Vagina (tissue), 2 donors: ENCODE results near the gene HS6ST3. TPM values are rescaled to one million over a fixed set of nuclear protein-coding genes. Genes with fewer than 3 reads are reported as not detected.

Source experiments
- DNase-seq, 2 donors: peaks; one replicate each; pipeline ENCODE4 v3.0.0-alpha.2; 2017; ENCODE audit errors: extremely low spot score in 2 of 2
- H3K27ac ChIP-seq: fragments of 200-600 bp; sonication (generic); one replicate; pipeline ENCODE4 v1.5.1; 2019
- H3K27me3 ChIP-seq: fragments of 200-600 bp; sonication (generic); one replicate; pipeline ENCODE4 v1.5.1; 2019
- H3K36me3 ChIP-seq, 2 donors: fragments of 200-600 bp; sonication (generic); one replicate each; pipeline ENCODE4 v1.5.1; 2017 to 2019
- H3K4me1 ChIP-seq: fragments of 200-600 bp; sonication (generic); one replicate; pipeline ENCODE4 v1.5.1; 2019
- H3K4me3 ChIP-seq, 2 donors: fragments of 200-600 bp; sonication (generic); 1 replicate in 1 of 2; 2 replicates in 1 of 2; pipeline ENCODE4 v1.5.1; 2016 to 2019
- H3K9me3 ChIP-seq: fragments of 200-600 bp; sonication (generic); one replicate; pipeline ENCODE4 v1.5.1; 2019
- POLR2A ChIP-seq, 2 donors: fragments of 450-650 bp; IDR thresholded peaks; one replicate each; pipeline ENCODE4 v1.6.1; 2017; ENCODE audit warnings: antibody characterized with exemption in 2 of 2, mild to moderate bottlenecking in 2 of 2, moderate library complexity in 2 of 2
- POLR2AphosphoS5 ChIP-seq, 2 donors: sonication (generic); formaldehyde crosslinking; IDR thresholded peaks; one replicate each; pipeline ENCODE4 v1.9.0; 2017; ENCODE audit warnings: antibody characterized with exemption in 2 of 2, mild to moderate bottlenecking in 2 of 2, low read depth in 1 of 2; ENCODE audit not compliant: insufficient read depth in 1 of 2
- intact Hi-C: fragments of 100-400 bp; cut with DNase I; formaldehyde crosslinking; loops from one replicate; pipeline ENCODE4 v1.15.1; 2023
- total RNA-seq: library from RNA; depleted of rRNA; stranded (reverse); fragments of >200 nt; gene quantifications from one replicate; pipeline ENCODE4 v1.2.3, GENCODE V29; 2016
- TF ChIP-seq, protein P1 (sequence below), 3 experiments: fragments of 450-650 bp in 2 of 3; fragments of 200-600 bp in 1 of 3; sonication (generic) in 1 of 3; IDR thresholded peaks; one replicate each; pipeline ENCODE4 v1.5.1; 2017 to 2019; ENCODE audit warnings: antibody characterized with exemption in 3 of 3, mild to moderate bottlenecking in 2 of 3, moderate library complexity in 2 of 3

HS6ST3 gene
- total RNA-seq, 1 donor from 2014 or later, result 0.49 TPM

DNA sequence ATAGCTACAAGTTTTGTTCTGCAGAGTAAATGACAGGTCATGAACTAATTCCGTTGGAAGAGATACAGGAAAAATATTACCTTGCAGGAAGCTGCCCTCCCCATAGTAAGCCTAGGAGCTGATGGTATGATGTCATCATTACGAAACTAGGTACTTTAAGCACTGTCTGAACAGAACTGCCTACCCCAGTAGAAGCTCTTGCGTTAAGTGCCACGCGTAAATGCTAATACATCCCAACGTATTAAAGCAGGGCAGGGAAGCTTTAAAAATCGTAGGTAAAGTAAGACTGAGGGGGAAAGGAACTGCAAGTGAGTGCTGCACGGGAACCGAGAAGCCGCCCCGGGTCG, 37.3 kb upstream of the HS6ST3 start:
- H3K4me1 ChIP-seq, result peaks cover 6% of the 10 kb centered on the region
- H3K4me3 ChIP-seq, result peak overlapping the region; percentile 62 to 95
- H3K9me3 ChIP-seq, result no peaks in the 10 kb centered on the region
- H3K27ac ChIP-seq, result peak overlapping the region; percentile 73
- intact Hi-C loops, result no loop called here
- H3K27me3 ChIP-seq, result no peaks in the 10 kb centered on the region
- no peak for DNase-seq
- TF ChIP-seq, protein P1, sequence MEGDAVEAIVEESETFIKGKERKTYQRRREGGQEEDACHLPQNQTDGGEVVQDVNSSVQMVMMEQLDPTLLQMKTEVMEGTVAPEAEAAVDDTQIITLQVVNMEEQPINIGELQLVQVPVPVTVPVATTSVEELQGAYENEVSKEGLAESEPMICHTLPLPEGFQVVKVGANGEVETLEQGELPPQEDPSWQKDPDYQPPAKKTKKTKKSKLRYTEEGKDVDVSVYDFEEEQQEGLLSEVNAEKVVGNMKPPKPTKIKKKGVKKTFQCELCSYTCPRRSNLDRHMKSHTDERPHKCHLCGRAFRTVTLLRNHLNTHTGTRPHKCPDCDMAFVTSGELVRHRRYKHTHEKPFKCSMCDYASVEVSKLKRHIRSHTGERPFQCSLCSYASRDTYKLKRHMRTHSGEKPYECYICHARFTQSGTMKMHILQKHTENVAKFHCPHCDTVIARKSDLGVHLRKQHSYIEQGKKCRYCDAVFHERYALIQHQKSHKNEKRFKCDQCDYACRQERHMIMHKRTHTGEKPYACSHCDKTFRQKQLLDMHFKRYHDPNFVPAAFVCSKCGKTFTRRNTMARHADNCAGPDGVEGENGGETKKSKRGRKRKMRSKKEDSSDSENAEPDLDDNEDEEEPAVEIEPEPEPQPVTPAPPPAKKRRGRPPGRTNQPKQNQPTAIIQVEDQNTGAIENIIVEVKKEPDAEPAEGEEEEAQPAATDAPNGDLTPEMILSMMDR (IDR thresholded peaks at IDR 0.05), result no peak
- TF ChIP-seq POLR2AphosphoS5 (IDR thresholded peaks at IDR 0.05; ENCODE audit: insufficient read depth in 1 of 2, low read depth in 1 of 2) (no peak), POLR2A (IDR thresholded peaks at IDR 0.05) (no peak)
- no peaks in the 10 kb centered on the region for H3K36me3 ChIP-seq

DNA sequence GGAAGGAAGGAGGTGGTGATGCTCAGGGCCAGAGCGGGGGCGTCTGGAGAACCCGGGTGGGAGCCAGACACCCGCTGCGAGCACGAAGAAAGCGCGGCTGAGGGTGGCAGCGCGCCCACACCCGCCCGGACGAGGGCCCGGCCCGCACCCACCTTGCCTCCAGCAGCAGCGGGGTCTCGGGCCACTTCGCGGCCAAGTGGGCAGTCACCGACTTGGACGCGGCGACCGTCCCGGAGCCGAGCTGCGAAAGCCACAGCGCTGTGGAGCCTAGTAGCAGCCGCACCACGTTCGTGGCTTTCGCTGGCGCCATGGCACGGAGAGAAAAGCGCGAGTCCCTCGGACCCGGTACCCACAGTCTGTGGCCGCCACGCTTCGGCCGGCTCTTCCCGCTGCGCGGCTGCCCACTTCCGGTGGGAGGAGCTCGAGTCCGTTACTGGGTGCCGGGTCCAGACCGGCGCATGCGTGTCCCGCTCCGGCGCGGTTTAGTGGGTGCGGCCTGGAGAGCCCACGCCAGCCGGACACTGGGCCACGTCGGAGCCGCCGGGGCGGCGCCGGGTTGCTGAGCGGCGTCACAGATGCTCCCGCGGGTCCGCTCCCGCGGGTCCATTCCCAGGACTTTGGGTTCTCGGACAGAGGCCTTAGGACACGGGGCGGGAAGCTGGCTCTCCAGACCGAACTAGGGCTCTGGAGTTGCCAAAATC, 36.8 kb upstream of the HS6ST3 start, which contains the start of gene UGGT2:
Gene UGGT2 (minus strand): TSS at position 399 of the 701 bp plus-strand sequence. CDS start 89 bp downstream, at position 310.
- peak within 1 kb of the TSS; percentile 62 to 95 for H3K4me3 ChIP-seq
- intact Hi-C loops, result no loop called here
- TF ChIP-seq, protein P1 (IDR thresholded peaks at IDR 0.05), result no peak
- TF ChIP-seq POLR2AphosphoS5 (IDR thresholded peaks at IDR 0.05; ENCODE audit: insufficient read depth in 1 of 2, low read depth in 1 of 2), result peak; percentile 64 to 88
- TF ChIP-seq POLR2A (IDR thresholded peaks at IDR 0.05), result peak in 1 of 2 donors; percentile 68
- H3K4me1 ChIP-seq, result peaks cover 6% of the 10 kb centered on the region
- H3K9me3 ChIP-seq, result no peaks in the 10 kb centered on the region
- DNase-seq, result peak in 1 of 2 donors; percentile 92
- H3K27me3 ChIP-seq, result no peaks in the 10 kb centered on the region
- no peaks in the 10 kb centered on the region for H3K36me3 ChIP-seq
- peak within 1 kb of the TSS; percentile 73 for H3K27ac ChIP-seq

DNA sequence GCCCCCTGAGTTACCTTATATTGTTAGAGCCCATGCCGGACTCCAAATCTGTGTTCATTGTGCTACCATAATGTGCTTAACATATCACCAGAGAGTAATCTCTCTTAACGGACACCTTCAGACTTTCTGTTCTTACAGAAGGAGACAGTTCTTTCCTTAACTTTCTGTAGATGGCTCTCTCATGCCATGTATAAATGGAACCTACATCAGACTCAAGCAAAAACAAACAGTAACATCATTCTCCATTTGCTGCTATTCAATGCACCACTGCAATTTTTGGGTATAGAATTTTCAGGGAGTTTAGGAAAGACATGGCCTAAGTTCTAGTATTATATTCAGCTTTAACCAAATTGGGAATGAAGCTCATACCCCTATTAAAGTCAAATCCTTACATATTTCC, 24.1 kb upstream of the HS6ST3 start:
- Histone ChIP-seq H3K9me3 (no peaks in the 10 kb centered on the region), H3K36me3 (no peaks in the 10 kb centered on the region), H3K27me3 (no peaks in the 10 kb centered on the region), H3K4me3 (no peak overlapping the region), H3K27ac (no peak overlapping the region), H3K4me1 (no peaks in the 10 kb centered on the region)
- intact Hi-C loops, result no loop called here
- TF ChIP-seq POLR2AphosphoS5 (IDR thresholded peaks at IDR 0.05; ENCODE audit: insufficient read depth in 1 of 2, low read depth in 1 of 2) (no peak), POLR2A (IDR thresholded peaks at IDR 0.05) (no peak)
- TF ChIP-seq, protein P1 (IDR thresholded peaks at IDR 0.05), result no peak
- DNase-seq, result no peak

DNA sequence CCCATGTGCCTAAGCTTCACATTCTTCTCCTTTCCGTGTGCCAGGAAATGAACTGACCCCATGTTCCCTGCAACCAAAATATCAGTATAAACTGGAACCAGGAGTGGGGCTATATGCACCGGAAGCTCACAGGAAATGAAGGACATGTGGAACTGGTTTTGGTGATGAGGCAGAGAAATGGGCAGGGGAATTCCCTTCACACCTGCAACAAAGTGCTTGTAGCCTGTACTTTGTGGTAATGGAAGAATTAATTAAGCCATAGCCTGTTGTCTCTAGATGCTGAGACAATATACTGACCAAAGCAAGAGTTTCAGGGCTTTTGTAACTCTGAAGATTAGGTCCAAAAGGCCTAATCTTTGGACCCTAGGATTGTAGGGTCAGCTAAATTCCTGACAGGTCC, 21.2 kb upstream of the HS6ST3 start:
- DNase-seq, result no peak
- H3K36me3 ChIP-seq, result no peaks in the 10 kb centered on the region
- no peaks in the 10 kb centered on the region for H3K27me3 ChIP-seq
- TF ChIP-seq POLR2A (IDR thresholded peaks at IDR 0.05), result no peak
- TF ChIP-seq, protein P1 (IDR thresholded peaks at IDR 0.05), result no peak
- TF ChIP-seq POLR2AphosphoS5 (IDR thresholded peaks at IDR 0.05; ENCODE audit: insufficient read depth in 1 of 2, low read depth in 1 of 2), result no peak
- H3K27ac ChIP-seq, result no peak overlapping the region
- intact Hi-C loops, result no loop called here
- H3K9me3 ChIP-seq, result no peaks in the 10 kb centered on the region
- H3K4me1 ChIP-seq, result no peaks in the 10 kb centered on the region
- H3K4me3 ChIP-seq, result no peak overlapping the region

DNA sequence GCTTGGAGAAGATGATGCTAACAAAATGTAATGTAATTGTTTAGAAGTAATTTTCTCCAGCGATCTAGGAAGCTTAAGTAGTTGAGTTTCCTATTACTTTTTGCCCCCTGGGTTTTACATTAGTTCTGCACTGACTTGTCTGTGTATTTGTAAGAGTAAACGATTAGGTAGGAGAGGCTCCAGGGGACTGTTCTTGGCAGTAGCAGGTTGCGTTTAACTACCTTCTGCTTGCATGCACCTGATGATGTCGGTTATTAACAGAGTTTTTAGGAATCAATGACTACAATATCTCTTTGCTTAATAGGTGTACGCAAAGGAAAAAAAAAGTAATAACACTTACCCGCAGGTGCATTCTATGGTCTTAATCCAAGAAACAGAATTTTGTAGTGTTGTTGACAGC, 18.4 kb upstream of the HS6ST3 start:
- TF ChIP-seq POLR2A (IDR thresholded peaks at IDR 0.05) (no peak), POLR2AphosphoS5 (IDR thresholded peaks at IDR 0.05; ENCODE audit: insufficient read depth in 1 of 2, low read depth in 1 of 2) (no peak)
- TF ChIP-seq, protein P1 (IDR thresholded peaks at IDR 0.05), result no peak

More for the DNA sequence above, 18.4 kb upstream of the HS6ST3 start:
- Histone ChIP-seq H3K4me3 (no peak overlapping the region), H3K36me3 (no peaks in the 10 kb centered on the region), H3K27me3 (no peaks in the 10 kb centered on the region), H3K27ac (no peak overlapping the region), H3K4me1 (no peaks in the 10 kb centered on the region), H3K9me3 (no peaks in the 10 kb centered on the region)
- DNase-seq, result no peak
- intact Hi-C loops, result no loop called here
